ENCODE results near the gene RPL12.

The RPL12 gene

DNA sequence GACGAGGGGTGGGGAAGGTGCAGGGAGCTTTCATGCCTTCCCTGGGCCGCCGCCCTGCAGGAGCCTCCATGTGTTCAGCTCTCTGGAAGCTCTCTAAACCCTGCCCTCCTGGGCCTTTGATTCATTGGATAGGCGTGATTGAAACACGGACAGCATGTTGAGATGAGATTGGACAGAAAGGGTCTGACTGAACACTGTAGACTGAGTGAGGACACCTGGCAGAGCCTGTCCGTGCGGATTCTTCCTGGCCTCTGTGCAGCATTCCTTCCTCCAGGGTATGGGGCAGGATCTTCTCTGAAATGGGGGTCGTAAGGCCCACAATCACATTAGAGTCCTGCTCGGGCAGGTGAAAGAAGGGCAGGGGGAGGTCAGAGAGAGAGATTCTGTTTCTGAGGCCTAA lies 12.8 kb downstream of the RPL12 start:
- DNase-seq (ENCODE audit: low spot score), result no peak

DNA sequence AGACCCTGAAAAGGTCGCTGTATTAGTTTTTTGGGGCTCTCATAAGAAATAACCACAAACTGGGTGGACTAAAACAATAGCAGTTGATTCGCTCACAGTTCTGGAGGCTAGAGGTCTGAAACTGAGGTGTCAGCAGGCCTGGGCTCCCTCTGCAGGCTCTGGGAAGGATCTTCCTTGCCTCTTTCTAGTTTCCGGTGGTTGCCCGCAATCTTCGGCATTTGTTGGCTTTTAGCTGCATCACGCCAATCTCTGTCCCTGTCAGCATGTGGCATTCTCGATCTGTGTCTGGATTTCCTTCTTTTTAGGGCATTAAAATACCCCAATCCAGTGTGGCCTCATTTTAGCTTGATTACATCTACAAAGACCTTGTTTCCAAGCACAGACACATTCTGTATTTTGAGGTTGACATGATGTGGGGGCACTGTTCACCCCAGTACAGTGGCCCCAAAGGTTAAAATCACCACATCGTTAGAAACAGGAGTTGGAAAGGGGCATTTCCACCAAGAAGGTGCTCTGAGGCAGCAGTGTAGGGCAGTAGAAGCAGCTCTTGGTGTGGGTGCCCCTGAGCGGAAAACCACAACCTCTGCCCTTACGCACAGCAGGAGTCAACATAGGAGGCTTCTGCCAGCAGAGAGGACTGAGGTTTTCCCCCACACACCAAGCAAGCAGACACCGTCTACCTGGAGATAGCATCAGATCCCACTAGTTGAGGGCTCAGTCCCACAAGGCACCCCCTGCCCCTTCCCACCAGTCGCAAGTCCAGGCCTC lies 13.5 kb downstream of the RPL12 start:
- no peak for DNase-seq (ENCODE audit: low spot score)

DNA sequence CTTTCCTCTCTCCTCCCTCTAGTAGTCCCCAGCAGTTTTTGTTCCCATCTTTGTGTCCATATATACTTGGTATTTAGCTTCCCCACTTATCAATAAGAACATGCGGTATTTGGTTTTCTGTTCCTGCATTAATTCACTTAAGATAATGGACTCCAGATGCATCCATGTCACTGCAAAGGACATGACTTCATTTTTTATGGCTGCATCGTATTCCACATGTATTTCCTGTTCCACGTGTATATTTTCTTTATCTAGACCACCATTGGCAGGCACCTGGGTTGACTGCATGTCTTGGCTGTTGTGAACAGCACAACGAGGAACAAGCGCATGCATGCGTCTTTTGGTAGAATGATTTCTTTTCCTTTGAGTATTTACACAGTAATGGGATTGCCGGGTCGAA lies 20.8 kb downstream of the RPL12 start:
- no peak for DNase-seq (ENCODE audit: low spot score)

DNA sequence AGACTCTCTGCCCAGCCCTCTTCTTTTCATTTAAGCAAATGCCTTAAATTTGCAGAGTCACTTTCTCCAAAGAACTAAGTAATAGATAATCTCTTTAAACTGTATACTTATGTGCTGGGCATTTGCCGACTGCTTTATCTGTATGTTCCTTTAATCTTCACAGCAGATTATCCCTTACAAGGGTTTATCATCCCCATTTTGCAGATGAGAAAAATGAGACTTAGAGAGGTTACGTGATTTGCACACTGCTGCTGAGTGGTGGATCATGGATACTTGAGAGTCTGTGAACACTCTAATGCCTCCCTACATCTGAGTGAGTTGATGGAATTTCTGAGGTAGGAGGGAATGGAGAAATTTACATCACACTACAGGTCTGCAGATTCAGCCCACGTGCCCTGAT lies 22.9 kb downstream of the RPL12 start:
- DNase-seq (ENCODE audit: low spot score), result no peak

DNA sequence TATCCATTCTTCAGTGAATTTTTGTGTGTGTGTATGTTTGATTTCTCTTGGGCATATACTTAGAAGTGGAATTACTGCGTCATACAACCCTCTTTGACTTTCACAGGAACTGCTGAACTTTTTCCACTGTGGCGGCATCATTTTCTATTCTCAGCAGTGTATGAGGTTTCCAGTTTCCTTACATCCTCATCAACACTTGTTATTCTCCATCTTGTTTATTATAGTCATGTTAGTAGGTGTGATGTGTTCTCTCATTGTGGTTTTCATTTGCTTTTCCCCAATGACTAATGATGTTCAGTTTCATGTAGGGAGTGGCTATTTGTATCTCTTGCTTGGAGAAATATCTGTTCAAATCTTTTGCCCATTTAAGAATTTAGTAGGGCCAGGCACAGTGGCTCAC lies 24.4 kb downstream of the RPL12 start:
- no peak for DNase-seq (ENCODE audit: low spot score)

DNA sequence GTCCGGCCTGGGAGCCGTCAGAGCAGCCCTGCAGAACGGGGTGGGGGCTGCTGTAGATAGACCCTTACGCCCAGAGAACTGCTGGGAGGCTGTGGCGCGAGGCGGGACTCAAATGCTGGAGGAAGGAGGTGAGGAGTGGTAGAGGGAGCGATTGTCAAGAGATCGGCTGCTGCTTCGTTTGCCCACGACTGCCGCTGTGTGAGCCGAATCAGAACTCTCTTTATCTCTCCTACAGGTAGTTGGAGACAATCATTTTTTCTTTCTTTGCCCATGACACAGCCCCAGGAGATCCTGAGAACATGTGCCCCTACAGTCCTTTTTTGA lies 26.6 kb downstream of the RPL12 start:
- DNase-seq (ENCODE audit: low spot score), result peak; percentile 63

DNA sequence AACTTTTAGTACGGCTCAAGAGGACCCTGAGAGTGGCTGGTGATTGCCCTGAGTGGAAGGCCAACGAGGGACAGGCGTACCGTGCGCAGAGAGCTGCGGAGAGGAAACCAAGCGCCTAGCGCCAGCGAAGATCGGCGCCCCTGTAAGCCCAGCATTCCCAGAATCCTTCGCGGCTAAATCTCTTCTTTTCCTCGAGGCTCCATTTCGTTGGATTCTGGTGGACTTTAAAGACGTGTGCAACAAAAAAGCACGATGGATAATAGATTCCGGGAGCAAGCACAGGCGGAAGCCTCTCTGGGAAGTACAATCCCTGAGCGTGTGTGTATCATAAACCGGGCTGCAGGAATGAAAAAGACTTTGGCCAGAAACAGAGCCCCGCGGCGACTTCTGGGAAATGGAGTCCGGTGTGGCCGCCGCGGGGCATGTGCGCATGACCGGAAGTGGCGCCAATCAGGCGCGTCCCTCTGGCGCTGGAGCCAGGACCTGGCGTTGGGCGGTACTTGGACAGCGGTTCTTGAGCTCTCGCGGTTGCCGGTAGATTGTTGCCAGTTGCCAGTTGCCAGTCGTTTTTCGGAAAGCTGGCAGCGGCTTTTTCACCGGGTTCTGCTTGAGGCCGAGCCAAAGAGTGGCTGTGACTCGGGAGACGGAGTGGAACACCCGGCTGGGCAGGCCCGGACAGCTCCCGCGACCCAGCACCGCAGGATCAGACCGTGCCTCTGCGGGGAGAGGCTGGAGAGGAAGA lies 27.1 kb downstream of the RPL12 start, which contains the start of gene ZNF79:
Gene ZNF79 (plus strand): TSS at position 449 of the 742 bp plus-strand sequence. CDS start 406 bp downstream, outside the sequence.
- peak; percentile 93 for DNase-seq (ENCODE audit: low spot score)

DNA sequence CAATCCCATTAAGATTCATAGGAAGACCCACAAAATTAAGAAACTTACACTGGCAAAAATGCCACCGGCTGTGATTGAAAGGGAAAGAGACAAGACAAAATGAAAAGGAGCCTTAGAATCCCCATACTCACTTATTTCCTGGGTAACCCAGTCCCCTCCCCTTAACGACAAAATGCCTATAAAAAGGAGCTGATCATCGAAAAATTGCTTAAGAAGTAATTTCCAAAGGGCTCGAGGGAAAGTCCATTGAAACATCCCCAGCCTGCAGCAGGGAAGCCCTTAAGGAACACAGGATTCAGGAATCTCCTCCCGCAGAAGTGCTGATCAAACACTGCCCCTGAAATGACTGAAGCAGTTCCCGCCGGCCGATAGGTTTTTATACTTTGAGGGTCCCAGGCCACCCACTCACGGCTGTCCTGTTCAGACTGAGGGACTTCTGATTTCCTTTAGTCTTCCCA lies 27.7 kb downstream of the RPL12 start:
- DNase-seq (ENCODE audit: low spot score), result no peak

DNA sequence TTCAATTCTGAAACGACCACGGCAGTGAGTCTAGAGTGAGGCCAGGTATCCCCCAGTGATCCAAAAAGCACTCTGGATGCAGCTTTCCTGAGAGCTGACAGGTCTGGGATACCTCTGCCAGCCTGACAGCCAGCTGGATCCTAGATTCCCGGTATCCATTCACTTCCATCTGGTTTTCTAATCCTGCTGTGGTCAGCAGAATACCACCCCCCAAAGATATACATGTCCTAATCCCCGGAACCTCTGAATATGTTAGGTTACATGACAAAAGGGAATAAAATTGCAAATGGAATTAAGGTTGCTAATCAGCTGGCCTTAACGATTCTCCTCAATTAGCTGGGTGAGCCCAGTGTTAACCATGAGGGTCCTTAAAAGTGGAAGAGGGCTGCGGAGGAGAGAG lies 28.4 kb downstream of the RPL12 start:
- DNase-seq (ENCODE audit: low spot score), result no peak

DNA sequence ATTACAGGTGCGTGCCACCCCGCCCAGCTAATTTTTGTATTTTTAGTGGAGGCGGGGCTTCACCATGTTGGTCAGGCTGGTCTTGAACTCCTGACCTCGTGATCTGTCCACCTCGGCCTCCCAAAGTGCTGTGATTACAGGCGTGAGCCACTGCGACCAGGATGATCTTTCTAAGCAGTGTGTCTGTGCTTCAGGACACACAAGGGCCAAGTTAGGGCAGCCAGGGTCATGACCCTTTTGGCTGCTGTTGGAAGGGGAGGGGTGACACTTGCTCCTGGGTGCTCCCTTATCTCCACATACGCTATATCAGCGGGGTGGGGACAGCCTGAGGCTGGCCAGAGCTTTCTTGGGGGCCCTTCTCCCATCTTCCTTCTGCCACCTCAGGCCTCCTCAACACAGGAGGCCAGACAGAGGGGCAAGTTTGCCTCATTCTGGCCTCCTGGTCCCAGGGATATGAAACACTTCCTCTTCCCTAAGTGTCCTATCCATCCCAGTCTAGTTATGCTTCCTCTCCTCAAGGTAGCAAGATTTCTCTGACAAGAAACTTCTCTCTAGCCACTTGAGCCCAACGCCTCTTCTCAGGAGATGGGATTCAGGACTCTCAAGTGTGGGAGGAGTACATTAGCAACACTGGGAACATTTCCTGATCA lies 28.9 kb downstream of the RPL12 start:
- no peak for DNase-seq (ENCODE audit: low spot score)

DNA sequence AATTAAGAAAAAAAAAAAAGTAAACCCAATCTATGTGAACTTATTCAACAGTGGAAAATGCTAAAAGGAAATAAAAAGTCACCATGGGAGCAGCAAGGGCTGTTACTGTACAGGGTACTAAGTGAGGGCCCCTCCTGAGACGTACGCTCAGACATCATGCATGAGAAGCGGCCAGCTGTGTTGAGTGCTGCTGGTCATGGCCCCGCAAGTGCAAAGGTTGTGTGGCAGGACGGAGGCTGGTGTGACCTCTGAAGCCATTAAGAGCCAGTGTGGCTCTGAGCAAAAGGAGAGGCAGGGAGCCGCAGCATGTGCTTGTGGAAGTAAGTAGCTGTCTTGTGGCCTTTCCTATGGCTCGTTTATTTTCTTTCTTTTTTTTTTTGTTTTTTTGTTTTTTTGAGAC lies 30.1 kb downstream of the RPL12 start:
- no peak for DNase-seq (ENCODE audit: low spot score)

DNA sequence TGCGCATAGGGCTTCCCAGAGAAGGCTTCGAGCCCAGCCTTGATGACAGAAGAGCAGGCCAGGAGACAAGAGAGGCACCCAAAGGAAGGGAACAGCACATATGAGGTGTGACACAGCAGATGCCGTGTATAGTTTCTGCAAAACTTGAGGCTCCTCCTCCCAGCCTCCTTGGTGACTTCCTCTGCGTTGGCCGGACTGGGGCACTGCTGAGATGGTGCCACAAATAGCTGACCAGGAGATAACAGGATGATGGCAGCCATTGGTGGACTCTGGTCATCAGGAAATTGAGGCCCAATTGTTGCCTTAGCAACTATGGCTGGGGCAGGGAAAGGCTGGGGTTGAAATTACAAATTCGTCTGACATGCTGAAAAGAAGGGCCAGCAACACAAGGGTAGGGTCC lies 31.9 kb downstream of the RPL12 start:
- no peak for DNase-seq (ENCODE audit: low spot score)

DNA sequence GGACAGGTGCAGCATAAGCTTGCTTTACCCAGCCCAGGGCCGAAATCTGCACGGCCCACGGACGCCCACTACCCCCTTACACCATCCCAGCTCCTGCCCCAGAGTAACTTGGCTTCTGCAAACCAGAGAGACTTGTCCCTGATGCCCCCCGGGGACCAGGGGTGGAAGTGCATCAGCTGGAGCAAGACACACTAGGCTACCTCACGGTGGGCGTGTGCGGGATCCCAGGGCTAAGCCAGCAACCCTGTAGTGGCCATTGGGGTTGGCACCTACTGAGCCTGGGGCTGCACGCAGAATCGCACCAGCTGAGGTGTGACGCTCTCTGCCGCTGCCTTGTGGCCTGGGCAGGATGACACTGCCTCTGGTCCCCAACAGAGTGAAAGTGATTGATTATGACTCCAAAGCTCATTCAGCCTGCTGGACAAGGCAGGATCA lies 33.2 kb downstream of the RPL12 start:
- DNase-seq (ENCODE audit: low spot score), result no peak

DNA sequence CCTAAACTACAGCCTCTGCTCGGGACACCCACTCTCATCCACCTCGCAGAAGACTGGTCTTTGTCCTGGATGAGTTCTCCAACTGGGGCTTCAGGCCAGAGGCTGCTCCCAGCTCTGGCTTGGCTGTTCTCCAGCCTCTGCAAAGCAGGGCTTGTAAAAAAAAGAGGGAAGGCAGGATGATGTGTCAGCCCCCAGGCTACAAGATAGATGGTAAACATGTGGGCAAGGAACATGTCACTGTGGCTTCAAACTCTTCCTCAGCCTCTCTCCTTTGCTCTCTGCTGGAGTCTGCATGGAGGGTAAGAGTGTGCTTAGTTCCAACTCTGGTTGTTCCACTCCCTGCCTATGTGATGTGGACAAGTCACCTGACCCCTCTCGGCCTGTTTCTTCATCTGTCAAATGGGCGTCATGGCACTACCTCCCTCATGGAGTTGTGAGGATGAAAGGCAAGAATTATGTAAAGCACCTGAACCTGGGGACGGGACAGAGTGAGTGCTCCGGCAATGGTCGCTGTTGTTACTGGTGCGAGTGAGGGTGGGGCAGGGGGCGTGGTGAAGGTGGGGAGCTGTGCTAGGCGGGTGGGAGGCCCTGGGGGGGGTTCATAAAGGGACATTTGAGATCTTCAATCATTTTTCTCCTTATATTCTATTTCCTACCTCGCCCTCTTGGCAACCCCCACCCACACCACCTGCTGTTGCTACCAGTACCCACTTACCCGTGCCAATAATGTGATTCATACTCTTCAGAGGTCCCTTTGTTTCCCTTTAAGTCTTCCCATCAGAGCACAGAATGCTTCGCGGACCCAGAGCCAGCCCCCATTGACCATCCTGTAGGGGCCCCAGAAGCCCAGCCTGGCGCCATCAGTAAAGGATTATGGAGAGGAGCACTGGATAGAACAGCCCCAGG lies 33.8 kb downstream of the RPL12 start:
- DNase-seq (ENCODE audit: low spot score), result no peak

DNA sequence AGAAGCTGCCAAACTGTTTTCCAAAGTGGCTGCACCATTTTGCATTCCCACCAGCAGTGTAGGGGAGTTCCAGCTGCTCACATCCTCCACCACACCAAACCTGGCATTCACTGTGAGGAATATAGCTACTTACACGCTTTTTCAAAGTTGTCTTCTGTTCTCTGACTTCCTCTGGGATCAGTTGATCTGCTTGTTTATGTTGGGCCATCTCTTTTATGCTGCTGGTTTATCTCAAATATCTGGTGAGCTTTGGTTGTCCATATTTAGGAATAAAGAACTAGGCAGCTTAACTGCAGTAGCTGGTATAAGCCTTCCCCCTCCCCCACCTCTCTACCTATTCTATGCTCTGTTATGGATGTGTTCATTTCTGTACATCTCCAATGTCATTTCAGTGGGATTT lies 35.5 kb downstream of the RPL12 start:
- no peak for DNase-seq (ENCODE audit: low spot score)

DNA sequence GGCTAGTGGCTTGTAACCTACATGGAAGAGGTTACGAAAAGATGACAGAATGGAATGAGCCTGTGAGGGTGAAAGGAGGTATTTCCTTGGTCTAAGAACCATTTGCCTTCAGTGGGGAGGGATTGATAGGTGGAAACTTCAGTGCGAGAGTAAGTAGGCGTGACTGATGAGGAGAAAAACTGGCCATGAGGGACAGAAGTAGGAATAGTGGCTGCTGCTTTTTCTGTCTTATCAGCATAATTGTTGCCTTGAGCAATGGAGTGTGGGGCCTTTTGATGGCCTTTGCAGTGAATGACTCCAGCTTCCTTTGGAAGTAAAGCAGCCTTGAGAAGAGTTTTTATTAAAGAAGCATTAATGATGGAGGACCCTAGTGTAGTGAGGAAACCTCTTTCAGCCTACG lies 36.1 kb downstream of the RPL12 start:
- no peak for DNase-seq (ENCODE audit: low spot score)

DNA sequence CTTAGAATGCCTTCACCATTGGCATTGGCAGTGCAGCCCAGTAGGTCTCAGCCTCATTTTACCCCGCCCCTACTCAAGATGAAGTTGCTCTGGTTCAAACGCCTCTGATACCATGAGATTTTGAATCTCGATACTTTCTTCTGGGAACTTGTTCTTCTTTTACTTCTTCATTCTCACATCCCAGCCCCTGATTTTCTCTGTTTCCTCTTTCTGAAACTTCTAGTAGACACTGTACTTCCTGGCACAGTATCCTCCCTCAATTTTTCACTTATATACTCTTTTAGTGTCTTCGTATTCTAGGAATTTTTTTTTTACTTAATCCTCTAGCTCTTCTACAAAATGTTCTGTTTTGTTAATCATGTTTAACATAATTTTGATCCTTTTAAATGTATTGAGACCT lies 40.1 kb downstream of the RPL12 start:
- no peak for DNase-seq (ENCODE audit: low spot score)

DNA sequence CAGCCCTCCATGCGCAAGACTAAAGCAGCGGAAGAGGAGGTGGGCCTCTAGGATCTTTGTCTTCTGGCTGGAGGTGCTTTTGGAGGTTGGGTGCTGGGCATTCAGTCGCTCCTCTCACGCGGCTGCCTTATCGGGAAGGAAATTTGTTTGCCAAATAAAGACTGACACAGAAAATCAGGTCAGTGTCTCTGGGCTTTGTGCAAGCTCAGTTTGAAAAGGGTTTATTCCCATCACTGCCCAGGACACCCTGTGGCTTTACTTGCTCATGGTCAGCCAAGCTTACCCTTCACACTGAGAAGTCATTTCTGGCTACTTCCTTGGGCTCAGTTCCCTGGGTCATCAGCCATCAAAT lies 43.7 kb downstream of the RPL12 start:
- DNase-seq (ENCODE audit: low spot score), result no peak

DNA sequence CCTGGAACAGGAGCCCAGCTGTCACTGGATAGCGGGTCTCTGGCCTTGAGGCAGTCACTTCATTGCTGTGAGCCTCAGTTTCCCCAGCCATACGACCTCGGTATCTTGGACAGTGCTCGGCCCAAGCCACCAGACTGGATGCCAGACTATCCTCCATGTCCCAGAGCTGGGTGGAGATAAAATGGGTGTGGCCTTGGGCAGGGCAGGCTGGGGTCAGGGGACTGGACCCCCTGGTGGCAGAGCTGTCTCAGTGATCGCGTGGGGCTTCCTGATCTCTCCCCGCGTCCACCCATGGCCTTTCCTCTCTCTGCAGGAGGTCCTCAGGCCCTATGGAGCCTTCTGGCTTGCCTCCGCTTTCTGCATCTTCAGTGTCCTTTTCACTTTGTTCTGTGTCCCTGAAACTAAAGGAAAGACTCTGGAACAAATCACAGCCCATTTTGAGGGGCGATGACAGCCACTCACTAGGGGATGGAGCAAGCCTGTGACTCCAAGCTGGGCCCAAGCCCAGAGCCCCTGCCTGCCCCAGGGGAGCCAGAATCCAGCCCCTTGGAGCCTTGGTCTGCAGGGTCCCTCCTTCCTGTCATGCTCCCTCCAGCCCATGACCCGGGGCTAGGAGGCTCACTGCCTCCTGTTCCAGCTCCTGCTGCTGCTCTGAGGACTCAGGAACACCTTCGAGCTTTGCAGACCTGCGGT lies 44.3 kb downstream of the RPL12 start:
- DNase-seq (ENCODE audit: low spot score), result no peak

DNA sequence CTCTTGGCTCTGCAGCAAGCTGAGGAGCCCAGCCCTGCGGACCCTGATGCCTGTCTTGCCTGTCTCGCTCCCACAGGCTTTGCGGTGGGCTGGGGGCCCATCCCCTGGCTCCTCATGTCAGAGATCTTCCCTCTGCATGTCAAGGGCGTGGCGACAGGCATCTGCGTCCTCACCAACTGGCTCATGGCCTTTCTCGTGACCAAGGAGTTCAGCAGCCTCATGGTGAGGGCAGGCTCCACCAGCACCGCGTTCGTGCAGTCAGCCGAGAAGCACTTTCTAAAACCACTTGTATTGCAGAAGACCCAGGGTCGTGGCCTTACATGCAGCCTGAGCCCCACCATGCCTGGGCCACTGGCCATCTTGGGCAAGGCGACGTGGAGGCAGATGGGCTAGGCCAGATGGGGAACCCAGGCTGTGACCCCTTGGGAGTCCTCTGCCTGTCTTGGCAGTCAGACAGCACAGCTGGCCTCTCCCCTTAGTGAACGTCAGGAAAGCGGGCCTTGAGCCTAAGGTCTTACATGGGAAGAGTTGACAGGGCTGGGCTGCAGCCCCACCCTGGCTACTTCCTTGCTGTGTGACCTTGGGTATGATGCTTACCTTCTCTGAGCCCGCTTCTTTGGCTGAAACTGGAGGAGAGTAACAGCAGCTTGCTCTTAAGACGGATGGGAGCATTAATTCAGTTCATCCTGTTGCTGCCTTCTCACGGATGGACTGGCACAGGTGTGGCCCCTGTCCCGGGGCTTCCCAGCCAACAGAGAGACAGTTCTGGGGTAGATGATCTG lies 45.7 kb downstream of the RPL12 start:
- no peak for DNase-seq (ENCODE audit: low spot score)

DNA sequence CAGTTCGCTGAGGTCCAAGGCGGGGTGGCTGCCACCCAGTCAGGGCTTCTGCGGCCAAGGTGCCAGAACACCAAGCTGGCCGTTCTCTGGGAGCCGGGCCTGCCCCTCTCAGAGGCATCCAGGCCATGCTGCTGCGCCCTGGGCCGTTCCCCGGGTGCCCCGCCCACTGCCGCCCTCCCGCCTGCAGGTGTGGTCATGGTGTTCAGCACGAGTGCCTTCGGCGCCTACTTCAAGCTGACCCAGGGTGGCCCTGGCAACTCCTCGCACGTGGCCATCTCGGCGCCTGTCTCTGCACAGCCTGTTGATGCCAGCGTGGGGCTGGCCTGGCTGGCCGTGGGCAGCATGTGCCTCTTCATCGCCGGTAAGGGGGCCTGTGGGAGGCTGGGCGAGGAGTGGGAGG lies 46.6 kb downstream of the RPL12 start:
- DNase-seq (ENCODE audit: low spot score), result no peak

Measured in Ammon's horn (tissue), 1 donor.